Ureter (tissue), 1 donor: ENCODE data around the gene EXOC6B. TPM values are rescaled to one million over a fixed set of nuclear protein-coding genes. Genes with fewer than 3 reads are reported as not detected.

Experiments
- DNase-seq: peaks from one replicate; pipeline ENCODE4 v3.0.0-alpha.2; 2020; ENCODE audit warnings: low spot score
- total RNA-seq: library from RNA; stranded (reverse); gene quantifications from one replicate; pipeline ENCODE4 v1.2.4, GENCODE V29; 2023
- donor health status: DM: yes; HTN: yes; CAD: no.

The EXOC6B gene
- total RNA-seq, 1 donor from 2014 or later = 84.8 TPM

GRCh38 chr2:72788756-72789155, 37.1 kb downstream of the EXOC6B start:
- DNase-seq = no peak

- no peak for DNase-seq
These were observed 40.3 kb downstream of the EXOC6B start for GRCh38 chr2:72785517-72785916.

GRCh38 chr2:72782520-72782919, 43.3 kb downstream of the EXOC6B start:
- no peak for DNase-seq

- no peak for DNase-seq
These were observed 44.4 kb downstream of the EXOC6B start for GRCh38 chr2:72781480-72781879.

- no peak for DNase-seq
These were observed 45.4 kb downstream of the EXOC6B start for GRCh38 chr2:72780477-72780876.

- DNase-seq = no peak
These were observed 46.3 kb downstream of the EXOC6B start for GRCh38 chr2:72779495-72779894.

- DNase-seq = no peak
These were observed 47.4 kb downstream of the EXOC6B start for GRCh38 chr2:72778410-72778809.

- DNase-seq = peak; percentile 71
These were observed 54.9 kb downstream of the EXOC6B start for GRCh38 chr2:72770879-72771461.

GRCh38 chr2:72765997-72766609, 59.7 kb downstream of the EXOC6B start:
- DNase-seq = no peak

- no peak for DNase-seq
These were observed 63.6 kb downstream of the EXOC6B start for GRCh38 chr2:72762276-72762675.

GRCh38 chr2:72759755-72760154, 66.1 kb downstream of the EXOC6B start:
- DNase-seq = no peak

GRCh38 chr2:72757177-72757775, 68.6 kb downstream of the EXOC6B start:
- peak; percentile 49 for DNase-seq

GRCh38 chr2:72755647-72756423, 70.0 kb downstream of the EXOC6B start:
- DNase-seq = no peak

GRCh38 chr2:72754628-72755320, 71.1 kb downstream of the EXOC6B start:
- DNase-seq = no peak

- no peak for DNase-seq
These were observed 74.7 kb downstream of the EXOC6B start for GRCh38 chr2:72750977-72751639.

- DNase-seq = no peak
These were observed 75.4 kb downstream of the EXOC6B start for GRCh38 chr2:72750466-72750865.

GRCh38 chr2:72747344-72747743, 78.5 kb downstream of the EXOC6B start:
- DNase-seq = no peak

- no peak for DNase-seq
These were observed 80.0 kb downstream of the EXOC6B start for GRCh38 chr2:72745679-72746368.

- no peak for DNase-seq
These were observed 81.8 kb downstream of the EXOC6B start for GRCh38 chr2:72744049-72744448.

GRCh38 chr2:72743481-72743880, 82.4 kb downstream of the EXOC6B start:
- DNase-seq = no peak

- no peak for DNase-seq
These were observed 87.7 kb downstream of the EXOC6B start for GRCh38 chr2:72738096-72738495.
